Right cardiac atrium (tissue), 5 donors: Measurements from ENCODE around the gene BOC. TPM values are rescaled to one million over a fixed set of nuclear protein-coding genes. Genes with fewer than 3 reads are reported as not detected.

Source experiments
- ATAC-seq, 2 donors: fragments of 200-7000 bp; cut with Tn5 transposase; one replicate each; pipeline versions ENCODE4 v1.8.0 to v1.9.1; 2020; ENCODE audit warnings: moderate library complexity in 2 of 2, mild to moderate bottlenecking in 1 of 2
- DNase-seq, 3 donors: peaks; one replicate each; pipeline ENCODE4 v3.0.0-alpha.2; 2020
- H3K27ac ChIP-seq: one replicate; pipeline ENCODE4 v1.5.1; 2013; ENCODE audit warnings: mild to moderate bottlenecking, low read length, control low read depth, moderate library complexity
- H3K27me3 ChIP-seq: one replicate; pipeline ENCODE4 v1.6.1; 2013; ENCODE audit not compliant: control insufficient read depth, insufficient read depth
- H3K4me1 ChIP-seq: one replicate; pipeline ENCODE4 v1.6.1; 2013; ENCODE audit warnings: low read length; ENCODE audit not compliant: control insufficient read depth, insufficient read depth
- H3K4me3 ChIP-seq: one replicate; pipeline ENCODE4 v1.5.1; 2013; ENCODE audit warnings: low read length, control low read depth
- H3K9me3 ChIP-seq: one replicate; pipeline ENCODE4 v1.6.1; 2013; ENCODE audit warnings: low read length; ENCODE audit not compliant: control insufficient read depth
- WGBS: extraction: QIAGEN DNeasy Blood & Tissue Kit; methylation state at CpG from one replicate; pipeline ENCODE4 v1.1.7; 2013; 5-methylcytosine and 5-hydroxymethylcytosine counted together
- intact Hi-C, 4 donors: fragments of 100-400 bp; cut with DNase I; formaldehyde crosslinking; loops; one replicate each; pipeline versions ENCODE4 v1.11.0 to v1.14.0; 2022 to 2023
- polyA plus RNA-seq: library from polyadenylated mRNA; stranded (reverse); fragments of 200-250 nt; gene quantifications from one replicate; pipeline ENCODE4 v1.2.3, GENCODE V29; 2013
- total RNA-seq, 4 donors: library from RNA; stranded (reverse); fragmentation: NEBNext Ultra II Directional; extraction: Animal tissue kit (Norgen Biotek cat#: 25700); gene quantifications; one replicate each; pipeline ENCODE4 v1.2.1, GENCODE V29; 2021
- donor health status: healthy with polysubstance abuse.
- donor health status: DM: no; HTN: yes; CAD: no.
- donor health status: DM: no; HTN: no; CAD: no.
- donor health status: DM: no; HTN: yes; CAD: no; lungs with severe emphysema.
- donor health status: DM: yes; HTN: yes; CAD: no.

Gene BOC
- total and polyA plus RNA-seq, 5 donors = 5.2 to 45.3 (median 13.6) TPM

DNA sequence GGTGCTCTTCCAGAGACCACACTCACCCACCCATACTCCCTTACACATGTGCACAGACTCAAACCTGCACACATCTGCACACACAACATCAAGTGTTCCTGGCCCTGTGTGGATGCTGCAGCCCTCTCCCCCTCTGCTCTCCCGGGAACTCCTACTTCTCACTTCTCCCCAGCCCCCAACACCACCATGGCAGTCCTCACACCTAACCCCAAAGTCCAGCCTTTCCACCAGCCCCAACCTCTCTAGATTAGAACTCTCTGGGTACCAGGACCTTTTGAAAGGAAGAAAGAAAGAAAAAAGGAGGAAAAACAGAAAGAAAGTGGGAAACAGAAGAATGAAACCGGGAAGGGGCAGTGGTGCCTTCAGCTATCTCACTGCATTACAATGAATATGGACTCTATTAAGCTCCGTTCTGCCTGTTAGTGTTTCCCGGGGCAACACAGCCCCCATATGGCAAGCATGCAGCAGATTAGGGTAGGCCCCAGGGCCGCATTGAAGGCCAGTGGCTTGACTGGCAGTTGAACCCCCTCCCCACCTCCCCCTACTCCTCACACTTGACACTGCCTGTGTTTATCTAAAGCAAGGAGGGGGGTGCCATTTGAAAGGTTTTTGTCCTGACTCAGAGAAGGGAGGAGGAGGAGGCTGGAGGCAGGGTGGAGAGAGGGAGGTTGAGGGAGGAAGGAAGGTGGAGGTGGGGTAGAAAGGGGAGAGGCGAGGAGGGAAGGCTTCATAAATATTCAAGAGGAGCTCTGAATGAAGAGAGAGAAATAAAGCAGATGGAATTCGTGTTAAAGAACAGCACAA, 30.1 kb downstream of the BOC start:
- intact Hi-C loops = no loop called here
- Histone ChIP-seq H3K27me3 (no peaks in the 10 kb centered on the region), H3K9me3 (no peaks in the 10 kb centered on the region), H3K27ac (peak overlapping the region; percentile 10), H3K4me3 (no peak overlapping the region), H3K4me1 (peaks cover 2% of the 10 kb centered on the region)
- no peak for DNase-seq
- peak in 1 of 2 donors; percentile 42 for ATAC-seq
- 42% methylated on average over 7 of the region's 7 CpGs for WGBS

DNA sequence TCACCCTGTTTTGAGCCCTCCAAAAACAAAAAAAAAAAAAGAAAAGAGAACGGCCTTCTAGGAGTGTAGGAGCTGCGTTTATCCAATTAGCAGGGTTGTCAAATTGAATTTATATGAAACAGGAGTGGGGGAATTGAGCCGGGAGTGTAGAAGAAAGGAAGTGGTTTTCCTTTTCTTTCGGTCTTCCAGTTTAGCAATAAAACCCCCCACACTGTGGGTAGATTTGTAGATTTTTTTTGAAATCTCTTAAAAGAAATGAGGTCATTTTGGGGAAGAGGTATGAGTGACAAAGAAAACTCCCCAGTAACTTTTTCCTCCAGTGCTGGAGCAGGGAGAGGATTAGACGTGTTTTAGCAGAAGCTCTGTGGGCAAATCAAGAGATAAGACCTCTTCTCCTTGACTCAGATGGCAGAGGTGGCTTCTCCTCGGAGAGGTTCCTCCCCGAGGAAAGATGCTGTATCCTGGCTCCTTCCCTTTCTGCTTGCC, 30.8 kb downstream of the BOC start:
- no peak overlapping the region for H3K27ac ChIP-seq
- H3K27me3 ChIP-seq = no peaks in the 10 kb centered on the region
- no peak for ATAC-seq
- intact Hi-C loops = no loop called here
- WGBS = 36% methylated on average over 7 of the region's 7 CpGs
- peaks cover 2% of the 10 kb centered on the region for H3K4me1 ChIP-seq
- H3K4me3 ChIP-seq = no peak overlapping the region
- no peak for DNase-seq
- no peaks in the 10 kb centered on the region for H3K9me3 ChIP-seq

DNA sequence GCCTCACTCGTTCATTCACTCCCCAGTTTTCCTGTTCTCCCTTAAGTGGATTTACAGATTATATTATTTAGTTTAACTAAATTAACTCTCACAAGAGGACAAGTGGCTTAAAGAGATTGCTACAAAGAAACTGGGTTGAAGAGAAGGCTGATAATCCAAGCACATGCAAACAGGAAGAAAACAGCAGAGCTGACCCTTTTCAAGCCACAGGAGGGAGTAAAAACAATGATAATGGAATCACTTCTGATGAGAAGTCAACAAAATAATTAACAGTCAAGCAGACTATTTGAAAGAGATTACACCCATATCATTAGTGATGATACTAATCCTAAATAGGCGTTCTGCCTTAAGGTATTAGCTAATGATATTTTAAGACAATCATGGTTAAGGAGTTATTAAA, 31.7 kb downstream of the BOC start:
- Histone ChIP-seq H3K27me3 (no peaks in the 10 kb centered on the region), H3K4me3 (no peak overlapping the region), H3K4me1 (peaks cover 4% of the 10 kb centered on the region), H3K9me3 (no peaks in the 10 kb centered on the region), H3K27ac (no peak overlapping the region)
- ATAC-seq = no peak
- intact Hi-C loops = no loop called here
- no peak for DNase-seq
- 73% methylated on average over 2 of the region's 2 CpGs for WGBS

DNA sequence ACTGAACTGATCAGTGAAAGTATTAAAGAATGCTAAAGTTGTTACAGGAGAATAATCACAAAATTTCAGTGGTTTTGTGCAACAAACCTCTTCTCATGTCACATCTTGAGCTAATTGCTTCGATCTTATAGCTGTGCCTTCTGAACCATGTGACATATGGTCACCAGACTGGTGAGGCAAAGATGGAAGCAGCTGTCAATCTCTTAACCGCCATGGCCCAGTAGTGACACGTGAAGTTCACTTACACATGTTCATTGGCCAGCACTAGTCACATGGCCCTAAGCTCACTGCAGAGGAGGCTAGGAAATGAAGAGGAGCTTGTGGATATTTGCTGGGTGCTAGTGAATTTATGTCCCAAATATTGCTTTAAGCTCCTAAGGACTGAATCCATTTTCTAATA, 32.5 kb downstream of the BOC start:
- Histone ChIP-seq H3K4me3 (no peak overlapping the region), H3K27me3 (no peaks in the 10 kb centered on the region), H3K27ac (no peak overlapping the region), H3K9me3 (no peaks in the 10 kb centered on the region), H3K4me1 (peaks cover 5% of the 10 kb centered on the region)
- intact Hi-C loops = no loop called here
- ATAC-seq = no peak
- no peak for DNase-seq
- 92% methylated on average over 3 of the region's 3 CpGs for WGBS

DNA sequence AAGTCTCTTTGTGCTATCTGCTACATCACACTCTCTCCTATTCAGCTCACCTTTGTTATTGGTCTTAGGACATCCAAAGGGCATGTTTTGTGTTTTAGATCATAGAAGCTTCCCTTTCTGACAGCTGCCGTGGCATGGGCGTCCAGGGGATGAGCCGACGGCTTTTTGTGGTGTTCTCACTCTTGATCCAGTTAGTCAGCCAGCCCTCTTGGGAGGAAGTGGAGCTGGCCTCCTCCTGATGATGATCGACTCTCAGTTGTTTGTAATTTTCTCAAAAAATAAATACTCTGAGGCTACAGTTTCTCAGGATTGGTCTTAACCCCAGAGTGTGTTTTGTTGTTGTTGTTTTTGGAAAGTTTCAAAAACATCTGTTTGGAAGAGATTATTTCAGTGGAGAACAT, 34.4 kb downstream of the BOC start:
- Histone ChIP-seq H3K27me3 (no peaks in the 10 kb centered on the region), H3K27ac (peak overlapping the region; percentile 12), H3K4me3 (no peak overlapping the region), H3K4me1 (peaks cover 5% of the 10 kb centered on the region), H3K9me3 (no peaks in the 10 kb centered on the region)
- 33% methylated on average over 5 of the region's 5 CpGs for WGBS
- peak; percentile 27 to 41 for ATAC-seq
- DNase-seq = peak in 2 of 3 donors; percentile 69 to 79
- intact Hi-C loops = no loop called here

DNA sequence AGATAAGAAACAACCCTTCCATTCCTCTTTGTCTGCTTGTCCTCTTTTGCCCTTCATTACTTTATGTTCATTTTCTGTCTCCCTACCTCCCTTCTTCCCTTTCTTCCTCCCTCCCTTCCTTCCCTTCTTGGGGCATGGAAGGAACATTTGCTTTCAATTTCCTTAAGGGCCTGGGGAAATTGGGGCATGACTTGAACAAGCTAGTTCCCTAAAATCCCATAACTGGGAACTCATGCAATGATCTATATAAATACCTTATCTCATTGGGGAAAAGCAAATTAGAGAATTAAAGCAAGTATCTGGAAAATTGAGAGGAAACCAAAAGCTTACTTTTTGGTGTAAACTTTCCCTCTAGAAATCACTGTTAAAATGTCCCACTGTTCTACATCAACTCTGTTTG, 35.7 kb downstream of the BOC start:
- no peak for DNase-seq
- no peak overlapping the region for H3K27ac ChIP-seq
- peaks cover 3% of the 10 kb centered on the region for H3K4me1 ChIP-seq
- no peak overlapping the region for H3K4me3 ChIP-seq
- H3K27me3 ChIP-seq = no peaks in the 10 kb centered on the region
- ATAC-seq = no peak
- intact Hi-C loops = no loop called here
- H3K9me3 ChIP-seq = no peaks in the 10 kb centered on the region

DNA sequence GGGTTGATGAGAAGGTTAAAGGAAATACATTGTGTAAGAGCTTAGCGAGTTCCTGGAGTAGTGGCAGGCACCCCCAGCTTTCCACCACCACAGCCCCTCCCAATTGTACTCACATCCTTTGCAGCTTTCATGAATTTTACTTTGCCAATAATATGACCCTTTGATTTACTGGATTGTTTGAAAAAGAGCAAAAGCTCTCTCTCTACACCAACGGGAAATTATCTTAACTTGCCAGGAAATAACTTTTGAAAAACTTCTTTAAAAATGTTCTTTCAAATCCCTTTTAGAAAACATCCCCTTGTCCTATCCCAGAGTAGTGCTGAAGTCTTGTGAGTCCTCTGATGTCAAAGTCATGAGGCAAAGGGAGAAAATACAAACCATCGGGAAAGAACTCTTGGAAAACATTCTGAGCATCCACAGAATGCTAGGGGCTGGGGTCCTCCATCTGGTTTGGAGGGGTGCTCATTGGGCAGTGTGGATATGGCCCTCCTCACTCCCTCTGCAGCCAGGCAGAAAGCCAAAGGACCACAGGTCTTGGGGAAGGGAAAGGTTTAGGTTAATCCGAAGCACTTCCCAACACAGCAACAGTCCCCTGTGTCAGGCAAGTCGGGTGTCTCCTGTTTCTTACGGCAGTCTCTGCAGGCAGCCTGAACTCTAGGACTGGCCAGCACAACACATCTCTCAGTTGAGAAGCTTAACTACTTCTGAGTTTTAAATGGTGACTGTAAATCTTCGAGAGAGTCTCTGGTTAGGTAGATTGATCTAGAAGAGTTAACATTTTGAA, 36.5 kb downstream of the BOC start:
- ATAC-seq (peak; percentile 67 to 75), DNase-seq (no peak)
- Histone ChIP-seq H3K4me1 (peaks cover 3% of the 10 kb centered on the region), H3K27me3 (no peaks in the 10 kb centered on the region), H3K4me3 (no peak overlapping the region), H3K9me3 (no peaks in the 10 kb centered on the region), H3K27ac (peak overlapping the region; percentile 77)
- WGBS = 36% methylated on average over 7 of the region's 7 CpGs
- intact Hi-C loops = no loop called here

DNA sequence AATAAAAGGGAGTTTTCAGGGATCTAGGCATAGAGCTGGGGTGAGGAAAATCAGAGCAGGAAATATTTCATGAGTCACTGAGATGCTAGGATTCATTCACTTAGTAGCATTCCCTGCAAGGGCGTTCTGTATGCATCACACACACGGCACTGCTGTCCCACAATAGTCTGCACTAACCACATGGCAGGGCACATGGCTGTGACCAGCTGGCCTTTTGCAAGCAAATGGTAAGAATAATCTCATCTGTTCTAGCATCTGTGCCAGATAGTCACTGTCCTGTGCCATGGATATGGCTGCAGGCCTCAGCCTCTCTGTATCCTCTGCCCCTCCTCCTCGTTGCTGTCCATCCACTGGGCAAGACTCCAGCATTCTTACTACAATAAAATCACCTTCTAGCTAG, 37.8 kb downstream of the BOC start:
- Histone ChIP-seq H3K27me3 (no peaks in the 10 kb centered on the region), H3K27ac (no peak overlapping the region), H3K4me1 (peaks cover 3% of the 10 kb centered on the region), H3K4me3 (no peak overlapping the region), H3K9me3 (no peaks in the 10 kb centered on the region)
- peak in 1 of 2 donors; percentile 59 for ATAC-seq
- 54% methylated on average over 3 of the region's 3 CpGs for WGBS
- DNase-seq = no peak
- intact Hi-C loops = no loop called here

DNA sequence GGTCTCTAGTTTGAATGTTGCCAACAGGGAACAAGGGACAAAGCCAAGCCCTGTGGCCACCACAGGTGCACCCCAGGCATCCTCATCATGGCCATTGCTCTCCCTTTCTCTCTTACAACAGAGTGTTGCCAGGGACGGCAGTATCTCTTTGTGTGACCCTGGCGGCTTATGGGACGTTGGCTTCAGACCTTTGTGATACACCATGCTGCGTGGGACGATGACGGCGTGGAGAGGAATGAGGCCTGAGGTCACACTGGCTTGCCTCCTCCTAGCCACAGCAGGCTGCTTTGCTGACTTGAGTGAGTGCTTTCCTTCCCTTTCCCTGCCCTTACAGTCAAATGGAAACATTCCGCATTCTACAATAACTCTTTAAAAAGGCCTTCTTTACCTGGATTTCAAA, 38.2 kb downstream of the BOC start:
- ATAC-seq = no peak
- no peaks in the 10 kb centered on the region for H3K27me3 ChIP-seq
- intact Hi-C loops = no loop called here
- H3K27ac ChIP-seq = no peak overlapping the region
- no peaks in the 10 kb centered on the region for H3K9me3 ChIP-seq
- H3K4me1 ChIP-seq = peaks cover 3% of the 10 kb centered on the region
- no peak for DNase-seq
- WGBS = 91% methylated on average over 8 of the region's 8 CpGs
- no peak overlapping the region for H3K4me3 ChIP-seq

DNA sequence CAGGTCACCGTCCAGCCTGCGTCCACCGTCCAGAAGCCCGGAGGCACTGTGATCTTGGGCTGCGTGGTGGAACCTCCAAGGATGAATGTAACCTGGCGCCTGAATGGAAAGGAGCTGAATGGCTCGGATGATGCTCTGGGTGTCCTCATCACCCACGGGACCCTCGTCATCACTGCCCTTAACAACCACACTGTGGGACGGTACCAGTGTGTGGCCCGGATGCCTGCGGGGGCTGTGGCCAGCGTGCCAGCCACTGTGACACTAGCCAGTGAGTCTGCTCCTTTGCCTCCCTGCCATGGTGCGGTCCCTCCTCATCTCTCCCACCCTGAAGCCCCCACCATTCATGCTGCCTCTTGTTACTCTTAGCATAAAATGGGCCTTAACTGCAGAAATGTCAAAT, 39.2 kb downstream of the BOC start:
- no peak for DNase-seq
- H3K27me3 ChIP-seq = no peaks in the 10 kb centered on the region
- no peak for ATAC-seq
- H3K27ac ChIP-seq = no peak overlapping the region
- H3K4me3 ChIP-seq = no peak overlapping the region
- peaks cover 5% of the 10 kb centered on the region for H3K4me1 ChIP-seq
- 97% methylated on average over 14 of the region's 14 CpGs for WGBS
- intact Hi-C loops = no loop called here
- H3K9me3 ChIP-seq = no peaks in the 10 kb centered on the region

DNA sequence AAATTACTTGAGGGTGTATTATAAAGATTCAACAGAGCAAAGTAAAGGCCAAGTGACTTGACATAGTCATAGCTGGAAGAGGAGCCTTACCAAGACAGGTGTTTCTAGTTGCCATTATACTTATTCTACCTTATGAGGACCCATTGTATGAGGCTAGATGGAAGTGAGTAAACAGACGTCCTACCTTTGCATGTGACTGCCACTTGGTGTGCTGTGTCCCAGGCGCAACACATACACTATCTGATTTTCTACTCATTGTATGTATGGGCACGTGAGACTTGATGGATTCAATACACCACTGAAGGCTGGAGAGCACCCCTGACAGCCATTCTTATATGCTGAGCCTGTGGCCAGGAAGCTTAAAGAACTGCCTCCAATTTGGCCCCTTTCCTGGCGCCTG, 40.5 kb downstream of the BOC start:
- peaks cover 5% of the 10 kb centered on the region for H3K4me1 ChIP-seq
- ATAC-seq (no peak), DNase-seq (no peak)
- H3K4me3 ChIP-seq = no peak overlapping the region
- no peak overlapping the region for H3K27ac ChIP-seq
- WGBS = 90% methylated on average over 4 of the region's 4 CpGs
- no peaks in the 10 kb centered on the region for H3K27me3 ChIP-seq
- intact Hi-C loops = no loop called here
- no peaks in the 10 kb centered on the region for H3K9me3 ChIP-seq
